Activated T-cell treated with anti-CD3 and anti-CD28 coated beads, Interleukin-2, amount 50 U/mL, for 48 hours (primary cell): ENCODE results near the gene BCL2A1.
"Not testable (repeated sequence)": the region's sequence is repeated elsewhere in the genome, so short reads cannot be mapped to it uniquely, and the experiment has no call there.

Experiments
- DNase-seq, 2 experiments: peaks; one replicate each; pipeline ENCODE4 v3.0.0-alpha.2; 2020

Gene BCL2A1

DNA sequence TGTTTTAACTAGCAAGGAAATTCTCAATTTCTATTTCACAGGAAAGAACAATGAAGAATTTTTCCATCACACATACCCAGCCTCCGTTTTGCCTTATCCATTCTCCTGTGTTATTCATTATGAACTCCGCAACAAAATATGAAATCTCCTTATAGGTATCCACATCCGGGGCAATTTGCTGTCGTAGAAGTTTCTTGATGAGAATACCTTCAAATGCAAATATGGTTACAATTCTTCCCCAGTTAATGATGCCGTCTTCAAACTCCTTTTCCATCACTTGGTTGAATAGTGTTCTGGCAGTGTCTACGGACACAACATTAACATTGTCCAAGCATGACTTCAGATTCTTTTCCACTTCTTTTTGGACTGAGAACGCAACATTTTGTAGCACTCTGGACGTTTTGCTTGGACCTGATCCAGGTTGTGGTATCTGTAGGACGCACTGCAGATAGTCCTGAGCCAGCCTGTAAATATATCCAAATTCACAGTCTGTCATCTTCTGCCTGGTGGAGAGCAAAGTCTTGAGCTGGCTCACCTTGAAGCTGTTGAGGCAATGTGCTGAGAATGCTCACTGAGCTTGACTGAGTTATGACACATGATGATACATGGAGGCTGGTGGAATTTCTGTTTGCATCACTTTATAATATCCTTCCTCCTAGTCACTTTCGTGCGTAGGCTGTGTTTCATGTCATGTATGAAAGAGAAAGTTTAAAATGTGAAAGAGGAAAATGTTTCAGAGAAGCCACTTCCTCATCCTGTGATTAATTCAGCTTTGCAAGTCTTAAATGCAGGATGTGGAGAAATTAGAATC is at the start of gene BCL2A1:
Gene BCL2A1, minus strand, starts transcription at position 573 of the 811 bp plus-strand sequence. Its CDS starts 77 bp downstream, at position 496.
- DNase-seq, result peak; percentile 66 to 71

DNA sequence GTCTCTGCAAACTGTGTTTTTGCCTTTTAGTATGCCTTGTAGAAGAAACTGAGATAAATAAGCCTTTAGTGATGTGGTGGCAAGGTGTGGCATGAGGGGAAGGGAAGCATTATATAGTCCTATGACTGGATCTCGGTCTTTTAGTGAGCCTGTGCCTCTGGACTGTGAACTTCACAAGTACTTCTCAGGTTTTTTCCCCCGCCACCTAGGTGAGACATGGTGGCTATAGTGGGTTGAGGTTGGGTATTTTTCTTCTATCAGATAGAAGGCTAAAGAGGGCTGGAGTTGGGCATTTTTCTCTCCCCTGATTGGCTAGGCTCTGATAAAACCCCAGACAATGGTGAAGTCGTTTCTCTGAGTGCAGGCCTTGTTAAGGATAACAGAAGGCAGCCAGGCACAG is 49.7 kb upstream of the BCL2A1 start:
- DNase-seq, result no peak

DNA sequence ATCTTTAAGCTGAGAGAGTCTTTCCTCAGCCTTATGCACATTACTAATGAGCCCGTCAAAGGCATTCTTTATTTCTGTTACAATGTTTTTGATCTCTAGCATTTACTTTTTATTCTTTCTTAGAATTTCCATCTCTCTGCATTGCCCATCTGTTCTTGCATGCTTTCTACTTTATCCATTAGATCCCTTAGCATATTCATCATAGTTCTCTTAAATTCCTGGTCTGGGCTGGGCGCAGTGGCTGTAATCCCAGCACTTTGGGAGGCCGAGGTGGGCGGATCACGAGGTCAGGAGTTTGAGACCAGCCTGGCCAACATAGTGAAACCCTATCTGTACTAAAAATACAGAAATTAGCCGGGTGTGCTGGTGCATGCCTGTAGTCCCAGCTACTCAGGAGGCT is 49.2 kb upstream of the BCL2A1 start:
- not testable (repeated sequence) for DNase-seq

DNA sequence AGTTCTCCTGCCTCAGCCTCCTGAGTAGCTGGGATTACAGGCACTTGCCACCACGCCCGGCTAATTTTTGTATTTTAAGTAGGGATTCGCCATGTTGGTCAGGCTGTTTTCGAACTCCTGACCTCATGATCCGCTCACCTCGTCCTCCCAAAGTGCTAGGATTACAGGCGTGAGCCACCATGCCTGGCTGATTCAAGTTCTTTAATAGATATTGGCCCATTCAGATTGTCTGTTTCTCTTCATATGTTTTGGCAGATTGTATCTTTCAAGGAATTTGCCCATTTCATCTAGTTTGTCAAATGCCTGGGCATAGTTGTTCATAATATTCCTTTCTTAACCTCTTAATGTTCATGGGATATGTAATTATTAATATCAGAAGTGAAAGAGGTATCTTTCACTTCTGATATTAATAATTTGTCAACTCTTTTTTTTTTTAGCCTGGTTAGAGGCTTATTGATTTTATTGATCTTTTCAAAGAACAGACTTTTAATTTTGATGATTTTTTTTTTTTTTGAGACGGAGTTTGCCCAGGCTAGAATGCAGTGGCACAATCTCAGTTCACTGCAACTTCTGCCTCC is 48.3 kb upstream of the BCL2A1 start:
- no peak for DNase-seq

DNA sequence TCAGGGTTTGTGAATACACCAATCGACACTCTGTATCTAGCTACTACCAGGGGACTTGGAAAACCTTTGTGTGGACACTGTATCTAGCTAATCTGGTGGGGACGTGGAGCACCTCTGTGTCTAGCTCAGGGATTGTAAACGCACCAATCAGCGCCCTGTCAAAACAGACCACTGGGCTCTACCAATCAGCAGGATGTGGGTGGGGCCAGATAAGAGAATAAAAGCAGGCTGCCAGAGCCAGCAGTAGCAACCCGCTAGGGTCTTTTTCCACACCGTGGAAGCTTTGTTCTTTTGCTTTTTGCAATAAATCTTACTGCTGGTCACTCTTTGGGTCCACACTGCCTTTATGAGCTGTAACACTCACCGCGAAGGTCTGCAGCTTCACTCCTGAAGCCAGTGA is 46.1 kb upstream of the BCL2A1 start:
- DNase-seq, result not testable (repeated sequence)

DNA sequence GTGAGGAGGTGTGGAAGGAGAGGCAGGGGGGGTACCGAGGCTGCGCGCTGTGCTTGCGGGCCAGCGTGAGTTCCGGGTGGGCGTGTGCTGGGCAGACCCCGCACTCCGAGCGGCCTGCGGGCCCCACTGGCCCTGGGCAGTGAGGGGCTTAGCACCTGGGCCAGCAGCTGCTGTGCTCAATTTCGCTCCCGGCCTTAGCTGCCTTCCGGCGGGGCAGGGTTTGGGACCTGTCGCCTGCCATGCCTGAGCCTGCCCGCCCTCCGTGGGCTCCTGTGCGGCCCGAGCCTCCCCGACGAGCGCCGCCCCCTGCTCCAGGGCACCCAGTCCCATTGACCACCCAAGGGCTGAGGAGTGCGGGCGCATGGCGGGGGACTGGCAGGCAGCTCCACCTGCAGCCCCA is 45.5 kb upstream of the BCL2A1 start:
- not testable (repeated sequence) for DNase-seq

DNA sequence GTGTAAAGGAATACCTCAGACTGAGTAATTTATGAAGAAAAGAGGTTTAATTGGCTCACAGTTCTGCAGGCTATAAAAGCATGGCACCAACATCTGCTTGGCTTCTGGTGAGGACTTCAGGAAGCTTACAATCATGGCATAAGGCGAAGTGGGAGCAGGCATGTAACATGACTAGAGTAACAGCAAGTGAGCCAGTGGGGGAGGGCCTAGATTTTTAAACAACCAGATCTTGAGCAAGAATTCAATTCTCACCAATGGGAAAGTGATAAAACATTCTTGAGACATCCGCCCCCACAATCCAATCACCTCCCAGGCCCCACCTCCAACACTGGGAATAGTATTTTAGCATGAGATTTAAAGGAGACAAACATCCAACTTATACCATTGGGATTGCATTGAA is 44.2 kb upstream of the BCL2A1 start:
- no peak for DNase-seq

DNA sequence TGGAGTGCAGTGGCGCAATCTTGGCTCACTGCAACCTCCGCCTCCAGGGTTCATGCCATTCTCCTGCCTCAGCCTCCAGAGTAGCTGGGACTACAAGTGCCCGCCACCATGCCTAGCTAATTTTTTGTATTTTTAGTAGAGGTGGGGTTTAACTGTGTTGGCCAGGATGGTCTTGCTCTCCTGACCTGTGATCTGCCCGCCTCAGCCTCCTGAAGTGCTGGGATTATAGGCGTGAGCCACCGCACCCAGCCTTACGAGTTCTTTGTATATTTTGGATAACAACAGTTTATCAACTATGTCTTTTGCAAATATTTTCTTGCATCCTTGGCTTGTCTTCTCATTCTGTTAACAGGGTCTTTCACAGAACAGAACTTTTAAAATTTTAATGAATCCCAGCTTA is 43.2 kb upstream of the BCL2A1 start:
- not testable (repeated sequence) for DNase-seq

DNA sequence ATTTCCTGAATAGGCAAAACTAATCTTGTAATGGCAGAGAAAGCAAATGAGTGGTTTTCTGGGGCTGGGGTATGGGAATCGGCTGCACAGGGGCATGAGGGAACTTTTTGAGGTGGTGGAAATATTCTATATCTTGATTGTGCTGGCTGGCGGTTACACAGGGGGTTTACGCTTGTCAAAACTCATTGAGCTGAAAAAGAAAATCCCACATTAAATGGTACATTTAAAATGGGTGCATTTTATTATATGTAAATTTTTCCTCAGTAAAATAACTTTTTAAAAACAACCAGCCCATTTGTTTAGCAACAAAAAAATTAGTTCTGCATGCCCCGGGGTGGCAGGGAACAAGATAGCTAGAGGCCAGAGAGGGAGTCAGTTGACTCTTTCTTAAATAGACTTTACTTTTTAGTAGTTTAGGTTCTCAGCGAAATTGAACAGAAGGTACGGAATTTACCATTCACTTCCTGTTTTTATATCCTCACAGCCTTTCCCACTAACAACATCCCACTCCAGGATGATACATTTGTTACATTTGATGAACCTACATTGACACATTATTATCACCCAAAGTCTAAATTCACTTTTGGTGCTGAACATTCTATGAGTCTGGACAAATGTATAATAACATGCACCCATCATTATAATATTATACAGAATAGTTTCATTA is 41.2 kb upstream of the BCL2A1 start:
- no peak for DNase-seq

DNA sequence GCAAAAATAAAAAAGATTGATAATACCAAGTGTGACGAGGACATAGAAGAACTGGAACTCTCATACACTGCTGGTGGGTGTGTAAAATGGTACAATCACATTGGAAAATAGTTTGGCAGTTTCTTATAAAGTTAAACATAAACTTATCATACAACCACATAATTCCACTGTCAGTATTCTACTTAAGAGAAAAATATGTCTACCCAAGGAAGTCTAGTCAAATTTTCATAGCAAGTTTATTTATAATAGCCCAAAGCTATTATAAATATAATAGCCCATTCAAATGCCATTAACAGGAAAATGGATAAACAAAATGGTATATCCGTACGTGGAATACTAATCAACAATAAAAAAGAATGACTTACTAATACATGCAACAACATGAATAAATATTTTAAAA is 40.6 kb upstream of the BCL2A1 start:
- DNase-seq, result no peak

DNA sequence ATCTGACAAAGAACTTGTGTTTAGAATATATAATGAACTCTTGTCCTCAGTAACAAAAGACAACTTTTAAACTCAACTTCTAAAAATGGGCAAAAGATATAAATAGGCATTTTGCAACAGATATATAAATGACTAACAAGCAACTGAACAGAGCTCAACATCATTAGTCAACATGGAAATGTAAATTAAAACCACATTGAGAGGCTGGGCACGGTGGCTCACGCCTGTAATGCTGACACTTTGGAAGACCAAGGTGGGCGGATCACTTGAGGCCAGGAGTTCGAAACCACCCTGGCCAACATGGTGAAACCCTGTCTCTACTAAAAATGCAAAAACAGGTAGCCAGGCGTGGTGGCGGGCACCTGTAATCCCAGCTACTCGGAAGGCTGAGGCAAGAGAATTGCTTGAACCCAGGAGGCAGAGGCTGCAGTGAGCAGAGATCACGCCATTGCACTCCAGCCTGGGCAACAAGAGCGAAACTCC is 40.1 kb upstream of the BCL2A1 start:
- peak; percentile 56 for DNase-seq

DNA sequence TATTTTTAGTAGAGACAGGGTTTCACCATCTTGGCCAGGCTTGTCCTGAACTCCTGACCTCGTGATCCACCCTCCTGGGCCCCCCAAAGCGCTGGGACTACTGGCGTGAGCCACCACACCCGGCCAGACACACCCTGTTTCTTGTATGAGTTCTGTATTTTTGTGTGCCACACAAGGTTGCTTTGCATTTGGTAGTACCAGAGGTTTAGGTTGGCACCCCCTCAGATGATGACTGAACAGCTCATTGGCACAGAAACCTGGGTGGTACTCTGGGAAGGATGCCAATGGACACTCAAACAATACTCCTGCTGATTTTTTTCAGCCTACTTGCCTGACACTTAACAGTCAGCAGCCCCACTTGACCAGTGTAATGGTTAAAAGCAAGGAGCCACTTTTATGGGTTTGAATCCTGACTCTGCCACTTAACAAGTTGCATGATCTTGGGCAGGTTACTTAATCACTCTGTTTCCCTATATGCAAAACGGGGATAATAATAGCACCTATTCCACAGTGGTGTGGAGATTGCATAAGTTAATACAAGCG is 39.2 kb upstream of the BCL2A1 start:
- no peak for DNase-seq

DNA sequence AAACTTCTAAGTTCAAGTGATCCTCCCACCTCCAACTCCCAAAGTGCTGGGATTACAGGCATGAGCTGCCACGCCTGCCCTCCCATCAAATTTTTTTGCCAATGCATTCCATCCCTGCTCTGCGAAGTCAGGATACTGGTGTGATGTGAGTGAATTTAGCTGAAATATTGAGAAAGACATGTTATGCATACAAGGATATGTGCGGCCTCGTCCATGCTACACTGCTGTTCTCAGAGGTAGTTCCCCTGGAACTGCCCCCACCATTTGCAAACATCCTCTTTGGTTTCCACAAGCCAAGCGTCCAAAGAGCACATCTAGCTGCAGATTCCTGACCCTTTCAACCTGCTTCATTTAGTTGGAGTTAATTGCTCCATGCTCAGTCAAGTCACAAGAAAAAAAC is 36.5 kb upstream of the BCL2A1 start:
- no peak for DNase-seq

DNA sequence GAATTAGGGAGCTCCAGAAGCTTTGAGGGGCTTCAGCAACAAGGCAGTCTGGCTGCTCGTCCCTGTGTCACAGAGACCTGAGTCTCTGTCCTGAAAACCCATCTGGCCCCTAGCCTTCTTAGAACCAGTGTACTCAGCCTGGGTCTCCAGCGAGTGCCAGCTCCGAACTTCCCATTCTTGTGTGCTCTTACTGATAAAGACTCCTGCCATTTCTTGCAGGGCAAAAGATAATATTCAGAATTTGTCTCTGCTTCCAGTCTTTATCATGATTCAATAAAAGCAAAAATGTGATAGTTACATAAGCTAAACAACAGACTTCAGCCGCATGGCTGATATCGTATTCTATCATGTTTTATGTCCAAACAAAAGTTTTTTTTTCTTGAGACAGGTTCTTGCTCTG is 36.0 kb upstream of the BCL2A1 start:
- no peak for DNase-seq

DNA sequence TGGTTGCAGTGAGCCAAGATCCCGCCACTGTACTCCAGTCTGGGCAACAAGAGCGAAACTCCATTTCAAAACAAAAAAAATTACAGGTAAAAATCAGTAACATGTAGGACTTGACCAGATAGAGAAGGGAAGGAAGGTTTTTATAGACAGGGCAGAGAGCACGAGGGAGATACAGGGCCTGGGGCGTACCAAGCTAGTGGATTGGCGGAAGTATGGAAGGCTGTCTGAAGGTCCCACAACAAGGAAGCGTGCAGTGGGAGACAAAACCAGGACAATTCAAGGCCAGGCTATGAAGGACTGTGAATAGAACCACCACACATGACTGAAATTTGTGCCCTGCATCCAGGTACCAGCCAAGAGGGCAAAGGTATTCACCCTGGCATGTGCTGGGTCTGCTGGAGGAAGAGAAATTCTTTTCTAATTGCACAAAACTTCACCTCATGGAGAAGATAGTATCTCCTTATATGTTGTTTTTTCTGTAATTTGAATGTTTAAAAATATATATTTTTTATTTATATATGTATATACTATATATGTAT is 33.0 kb upstream of the BCL2A1 start:
- no peak for DNase-seq

DNA sequence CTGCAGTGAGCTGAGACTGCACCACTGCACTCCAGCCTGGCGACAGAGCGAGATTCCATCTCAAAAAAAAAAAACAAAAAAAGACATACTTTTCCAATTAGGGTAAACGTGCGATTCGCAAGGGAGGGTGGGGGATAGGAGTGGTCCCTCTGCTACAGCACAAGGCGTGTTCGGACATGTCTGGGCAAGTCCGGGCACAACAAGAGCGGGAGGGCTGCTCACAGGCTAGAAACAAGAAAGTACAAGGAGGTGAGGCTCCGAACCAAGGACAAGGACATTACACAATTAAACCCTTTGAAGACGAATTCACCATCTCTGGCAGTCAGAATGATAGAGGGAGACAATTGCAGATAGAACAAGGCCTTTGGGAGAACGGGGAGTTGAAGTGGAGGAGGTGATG is 32.2 kb upstream of the BCL2A1 start:
- DNase-seq, result no peak

DNA sequence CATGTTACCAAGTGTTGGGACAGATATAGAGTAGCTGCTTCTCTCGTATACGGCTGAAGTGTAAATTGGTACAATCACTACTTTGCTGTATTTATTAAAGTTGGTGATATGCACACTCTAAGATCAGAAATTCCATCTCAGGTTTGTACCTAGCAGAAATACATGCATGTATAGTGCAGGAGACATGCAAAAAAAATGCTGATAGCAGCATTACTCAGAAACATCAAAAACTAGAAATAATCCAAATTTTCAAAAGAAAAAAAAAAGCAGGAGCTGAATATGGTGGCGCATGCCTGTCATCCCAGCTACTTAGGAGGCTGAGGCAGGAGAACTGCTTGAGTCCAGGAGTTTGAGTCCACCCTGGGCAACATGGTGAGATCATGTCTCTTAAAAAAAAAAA is 31.3 kb upstream of the BCL2A1 start:
- DNase-seq, result no peak

DNA sequence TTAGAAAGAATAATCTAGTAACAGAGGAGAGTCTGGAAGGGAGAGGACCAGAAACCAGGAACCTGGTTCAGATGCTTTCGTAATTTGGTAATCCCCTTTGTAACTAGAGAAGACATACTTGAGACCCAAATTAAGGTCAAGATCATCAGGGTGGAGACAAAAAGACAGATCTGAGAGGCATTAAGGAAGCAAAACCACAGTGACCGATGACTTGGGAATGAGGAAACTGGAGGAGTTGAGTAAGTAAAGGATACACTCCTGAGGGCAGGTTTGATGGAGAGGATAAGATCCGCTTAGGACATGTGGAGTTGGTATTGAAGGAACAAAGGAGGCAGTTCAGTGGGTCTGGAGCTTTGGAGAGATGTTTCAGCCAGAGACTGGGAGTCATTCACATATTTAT is 23.6 kb upstream of the BCL2A1 start:
- no peak for DNase-seq

DNA sequence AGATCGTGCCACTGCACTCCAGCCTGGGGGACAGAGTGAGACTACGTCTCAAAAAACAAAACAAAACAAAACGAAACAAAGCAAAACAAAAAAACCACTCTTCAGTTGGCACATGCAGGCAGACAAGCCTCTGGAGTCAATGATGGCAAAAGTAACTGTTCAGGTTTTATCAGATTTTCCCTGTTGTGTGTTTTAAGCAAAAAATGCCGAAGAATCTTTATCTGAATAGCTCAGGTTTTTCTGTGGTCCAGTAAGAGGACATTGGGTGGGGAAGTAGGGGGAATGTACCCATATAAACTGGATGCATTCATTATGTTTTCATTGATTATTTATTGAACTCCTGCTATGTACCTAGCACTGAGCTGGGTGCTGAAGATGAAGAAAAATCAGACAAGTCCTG is 20.8 kb upstream of the BCL2A1 start:
- DNase-seq, result no peak

DNA sequence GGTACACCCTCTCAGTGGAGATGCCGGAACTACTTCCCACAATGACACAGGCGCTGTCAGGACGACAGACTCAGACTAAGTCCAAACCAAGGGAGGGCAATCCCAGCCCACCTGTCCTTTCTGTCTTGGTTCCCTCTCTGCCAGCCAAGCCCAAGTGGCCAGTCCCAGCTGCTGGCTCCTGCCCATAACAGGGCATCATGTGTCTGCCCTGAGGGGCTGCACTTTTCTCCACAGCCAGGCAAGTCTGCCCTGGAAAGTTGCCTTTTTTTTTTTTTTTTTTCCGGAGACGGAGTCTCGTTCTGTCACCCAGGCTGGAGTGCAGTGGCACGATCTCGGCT is 20.0 kb upstream of the BCL2A1 start:
- DNase-seq, result no peak

DNA sequence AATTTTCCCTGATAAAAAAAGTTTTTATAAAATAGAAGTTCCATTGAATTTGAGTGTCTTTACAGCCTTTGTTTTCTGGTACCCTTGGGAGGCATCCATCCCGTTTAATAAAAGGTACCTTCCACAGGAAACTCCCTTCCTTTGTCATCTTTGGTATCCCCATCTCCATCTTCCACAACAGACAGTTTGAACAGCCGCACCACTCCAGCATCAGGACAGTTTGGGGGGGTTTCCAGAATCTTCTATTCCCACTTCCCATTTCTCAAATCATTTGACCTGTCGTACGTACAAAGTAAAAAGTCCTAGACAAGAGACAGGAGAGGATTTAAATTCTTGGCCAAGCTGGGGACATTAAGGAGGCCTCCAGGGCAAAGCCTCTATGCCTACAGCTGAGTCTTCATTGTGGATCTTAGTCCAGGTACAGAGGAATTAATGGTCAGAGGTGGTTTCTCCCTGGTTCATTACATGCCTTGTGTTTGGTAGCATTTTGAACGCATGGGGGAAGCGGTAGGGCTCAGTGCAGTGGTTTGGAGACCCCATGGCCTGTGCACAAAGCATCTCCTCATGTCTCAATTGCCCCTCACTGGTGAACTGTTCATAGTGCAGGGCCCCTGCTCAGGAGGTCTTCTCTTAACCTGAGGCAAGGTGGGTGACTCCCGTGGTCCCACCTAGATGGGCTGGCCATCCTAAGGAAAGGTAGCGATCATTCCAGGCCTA is 19.4 kb upstream of the BCL2A1 start:
- DNase-seq, result no peak

DNA sequence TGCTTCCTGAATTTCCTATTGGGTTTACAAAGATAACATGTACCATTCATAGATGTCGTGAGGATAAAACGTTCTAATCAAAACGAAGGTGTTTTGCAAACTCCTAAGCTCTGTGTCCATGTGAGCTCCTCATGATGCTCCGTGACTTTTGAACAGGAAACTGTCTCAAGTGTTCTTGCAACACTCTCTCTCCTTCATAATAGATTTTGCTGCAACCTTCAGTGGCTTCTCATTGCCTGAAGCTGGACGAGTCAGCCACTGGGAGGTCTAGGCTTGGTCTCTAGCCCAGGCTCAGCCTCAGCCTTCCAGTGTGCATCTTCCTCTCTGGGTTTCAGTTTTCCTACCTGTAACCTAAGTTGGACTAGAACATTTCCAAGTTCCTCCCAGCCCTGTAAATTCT is 18.7 kb upstream of the BCL2A1 start:
- DNase-seq, result no peak

DNA sequence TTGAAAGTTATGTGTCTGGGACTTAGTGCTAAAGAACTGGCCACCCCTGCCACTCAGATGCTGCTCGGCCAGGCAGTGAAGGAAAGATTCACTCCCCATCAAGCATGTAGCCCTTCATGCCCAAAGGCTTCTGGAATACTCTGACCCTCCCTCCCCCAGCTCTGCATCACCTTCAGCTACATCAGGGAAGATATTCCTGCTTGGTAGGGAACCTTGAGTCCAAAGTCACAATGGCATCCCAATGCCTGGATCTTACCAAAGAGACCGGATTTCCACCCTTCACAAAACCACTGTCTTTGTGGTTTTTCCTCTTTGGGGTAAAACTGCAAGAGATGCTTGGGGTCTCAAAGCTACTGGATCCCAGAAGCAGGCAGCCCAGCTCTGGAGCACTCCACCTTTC is 18.2 kb upstream of the BCL2A1 start:
- DNase-seq, result no peak
